OCI-LY7 (cell line): ENCODE measurements around the gene EYA2. TPM values are rescaled to one million over a fixed set of nuclear protein-coding genes. Genes with fewer than 3 reads are reported as not detected.

Experiments used
- BruUV-seq: library from RNA; stranded (reverse); fragments of 400-500 nt; replicated peaks from 2 replicates; lab custom pipeline; 2021; lab: Mats Ljungman, UMichigan
- CTCF ChIA-PET: fragments of 300-600 bp; sonication (Branson Sonifier 250); formaldehyde crosslinking; loops from one replicate; lab custom pipeline; 2022; ENCODE audit warnings: antibody characterized with exemption; ENCODE audit not compliant: unreplicated experiment; lab: Charles Lee
- POLR2A ChIA-PET: fragments of 300-600 bp; sonication (Branson Sonifier 250); formaldehyde crosslinking; loops from one replicate; lab custom pipeline; 2022; ENCODE audit warnings: antibody characterized with exemption; lab: Charles Lee
- DNase-seq: peaks from one replicate; pipeline ENCODE4 v3.0.0-alpha.2; 2015; ENCODE audit warnings: low spot score
- H2AFZ ChIP-seq: fragments of 200-600 bp; sonication (generic), shearing (Covaris generic); 2 replicates; pipeline ENCODE4 v1.6.1; 2014; ENCODE audit warnings: mild to moderate bottlenecking, antibody characterized with exemption, low read length, moderate library complexity
- H3K27ac ChIP-seq: fragments of 200-600 bp; sonication (generic); 2 replicates; pipeline ENCODE4 v1.5.1; 2014; ENCODE audit warnings: mixed run types, low read depth, mild to moderate bottlenecking, moderate library complexity, low read length, inconsistent platforms; ENCODE audit not compliant: poor library complexity, severe bottlenecking
- H3K36me3 ChIP-seq: fragments of 200-600 bp; sonication (generic); 2 replicates; pipeline ENCODE4 v1.6.1; 2014; ENCODE audit warnings: mild to moderate bottlenecking, antibody characterized with exemption, low read length, moderate library complexity, mixed read lengths; ENCODE audit not compliant: insufficient read depth
- H3K4me1 ChIP-seq: fragments of 200-600 bp; sonication (generic); 2 replicates; pipeline ENCODE4 v1.5.1; 2014; ENCODE audit warnings: mild to moderate bottlenecking, low read length; ENCODE audit not compliant: insufficient read depth, poor library complexity, severe bottlenecking
- H3K4me2 ChIP-seq: fragments of 200-600 bp; sonication (generic); 2 replicates; pipeline ENCODE4 v1.6.1; 2014; ENCODE audit warnings: mild to moderate bottlenecking, low read length
- H3K4me3 ChIP-seq: fragments of 200-600 bp; sonication (generic); 2 replicates; pipeline ENCODE4 v1.5.1; 2014; ENCODE audit warnings: mild to moderate bottlenecking, low read depth, low read length; ENCODE audit not compliant: poor library complexity, severe bottlenecking
- H3K79me2 ChIP-seq: fragments of 200-600 bp; sonication (generic); 2 replicates; pipeline ENCODE4 v1.6.1; 2016; ENCODE audit warnings: low read depth, mild to moderate bottlenecking, low read length, moderate library complexity, mixed read lengths; ENCODE audit not compliant: insufficient read depth
- H3K9me2 ChIP-seq: fragments of 200-600 bp; sonication (generic); 2 replicates; pipeline ENCODE4 v1.6.1; 2016; ENCODE audit warnings: mild to moderate bottlenecking, low read length, mixed read lengths; ENCODE audit not compliant: insufficient read depth
- H3K9me3 ChIP-seq: fragments of 200-600 bp; sonication (generic); 2 replicates; pipeline ENCODE4 v1.6.1; 2014; ENCODE audit warnings: mild to moderate bottlenecking, mixed run types, low read length, mixed read lengths
- H4K20me1 ChIP-seq: fragments of 200-600 bp; sonication (generic); 2 replicates; pipeline ENCODE4 v1.6.1; 2014; ENCODE audit warnings: mild to moderate bottlenecking, antibody characterized with exemption, low read length, moderate library complexity, mixed read lengths; ENCODE audit not compliant: insufficient read depth
- EZH2phosphoT487 ChIP-seq: fragments of 200-600 bp; sonication (generic); IDR thresholded peaks from 2 replicates; pipeline ENCODE4 v1.6.1; 2018; ENCODE audit warnings: low read depth, borderline replicate concordance, mild to moderate bottlenecking, mixed run types, antibody characterized with exemption, low read length, moderate library complexity, mixed read lengths
- intact Hi-C: fragments of 100-400 bp; cut with micrococcal nuclease; formaldehyde crosslinking; loops from one replicate; pipeline ENCODE4 v1.10.0; 2022; ENCODE audit not compliant: unreplicated experiment
- total RNA-seq, 2 experiments: library from RNA; depleted of rRNA in 1 of 2; stranded (reverse); fragments of >200 nt in 1 of 2; shearing (Covaris generic) in 1 of 2; gene quantifications; 2 replicates each; pipeline ENCODE4 v1.2.3, GENCODE V29; 2014 to 2022
- TF ChIP-seq, protein P1 (sequence below): fragments of 200-600 bp; sonication (generic); conservative IDR thresholded peaks from 2 replicates; pipeline ENCODE4 v1.5.1; 2014; ENCODE audit warnings: mild to moderate bottlenecking, antibody characterized with exemption, low read length, moderate library complexity, mixed read lengths

Gene EYA2
- total RNA-seq, 2 experiments from 2014 or later, result not detected

DNA sequence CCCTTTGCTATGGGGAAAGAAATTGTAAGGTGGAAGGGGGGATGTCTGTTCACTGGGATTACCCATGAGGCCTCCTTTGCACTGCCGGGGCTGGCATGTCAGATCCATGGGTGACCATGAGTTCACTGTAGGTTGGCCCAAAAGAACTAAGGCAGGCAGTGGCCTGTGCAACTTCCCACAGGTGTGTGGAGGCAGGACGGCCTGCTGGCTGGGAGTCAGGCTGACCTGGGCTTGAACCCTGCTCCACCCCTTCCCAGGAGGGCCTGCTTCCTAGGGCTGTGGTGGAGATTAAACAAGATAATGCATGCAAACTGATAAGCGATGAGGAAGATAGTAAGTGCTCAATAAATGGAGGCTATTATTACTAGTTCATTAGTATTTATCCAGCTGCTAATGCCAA is 163.0 kb downstream of the EYA2 start:
- H3K79me2 ChIP-seq, result no peaks in the 10 kb centered on the region
- H3K9me2 ChIP-seq, result no peaks in the 10 kb centered on the region
- no TSS peak for BruUV-seq

DNA sequence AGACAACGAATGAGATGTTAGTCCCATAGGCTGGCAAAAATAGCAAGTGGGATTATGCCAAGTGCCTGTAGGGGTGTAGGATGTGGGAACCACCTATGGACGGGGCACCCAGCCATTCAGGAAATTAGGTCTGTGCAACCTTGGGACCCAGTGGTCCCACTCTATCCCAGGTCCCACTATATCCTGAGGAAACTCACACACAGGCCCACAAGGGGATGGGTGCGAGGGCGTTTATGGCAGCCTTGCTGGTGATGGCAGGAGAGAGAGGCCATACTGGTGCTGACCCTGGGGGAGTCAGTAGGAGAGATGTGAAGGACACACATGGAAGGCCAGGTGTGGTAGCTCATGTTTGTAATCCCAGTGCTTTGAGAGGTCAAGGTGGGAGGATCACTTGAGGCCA is 163.6 kb downstream of the EYA2 start:
- Histone ChIP-seq H2AFZ (no peak overlapping the region), H3K36me3 (no peaks in the 10 kb centered on the region), H4K20me1 (no peaks in the 10 kb centered on the region), H3K27ac (no peak overlapping the region), H3K79me2 (no peaks in the 10 kb centered on the region), H3K4me2 (no peak overlapping the region), H3K9me3 (no peaks in the 10 kb centered on the region), H3K9me2 (no peaks in the 10 kb centered on the region), H3K4me1 (no peaks in the 10 kb centered on the region), H3K4me3 (no peak overlapping the region)
- no TSS peak for BruUV-seq
- ChIA-PET CTCF (no interaction called here), POLR2A (no interaction called here)
- no peak for TF ChIP-seq EZH2phosphoT487
- TF ChIP-seq, protein P1, sequence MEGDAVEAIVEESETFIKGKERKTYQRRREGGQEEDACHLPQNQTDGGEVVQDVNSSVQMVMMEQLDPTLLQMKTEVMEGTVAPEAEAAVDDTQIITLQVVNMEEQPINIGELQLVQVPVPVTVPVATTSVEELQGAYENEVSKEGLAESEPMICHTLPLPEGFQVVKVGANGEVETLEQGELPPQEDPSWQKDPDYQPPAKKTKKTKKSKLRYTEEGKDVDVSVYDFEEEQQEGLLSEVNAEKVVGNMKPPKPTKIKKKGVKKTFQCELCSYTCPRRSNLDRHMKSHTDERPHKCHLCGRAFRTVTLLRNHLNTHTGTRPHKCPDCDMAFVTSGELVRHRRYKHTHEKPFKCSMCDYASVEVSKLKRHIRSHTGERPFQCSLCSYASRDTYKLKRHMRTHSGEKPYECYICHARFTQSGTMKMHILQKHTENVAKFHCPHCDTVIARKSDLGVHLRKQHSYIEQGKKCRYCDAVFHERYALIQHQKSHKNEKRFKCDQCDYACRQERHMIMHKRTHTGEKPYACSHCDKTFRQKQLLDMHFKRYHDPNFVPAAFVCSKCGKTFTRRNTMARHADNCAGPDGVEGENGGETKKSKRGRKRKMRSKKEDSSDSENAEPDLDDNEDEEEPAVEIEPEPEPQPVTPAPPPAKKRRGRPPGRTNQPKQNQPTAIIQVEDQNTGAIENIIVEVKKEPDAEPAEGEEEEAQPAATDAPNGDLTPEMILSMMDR, result no peak
- DNase-seq, result no peak
- intact Hi-C loops, result no loop called here

More for the DNA sequence above, 163.0 kb downstream of the EYA2 start:
- Histone ChIP-seq H4K20me1 (no peaks in the 10 kb centered on the region), H3K27ac (no peak overlapping the region), H3K4me3 (no peak overlapping the region), H2AFZ (no peak overlapping the region), H3K9me3 (no peaks in the 10 kb centered on the region), H3K4me2 (no peak overlapping the region), H3K36me3 (no peaks in the 10 kb centered on the region), H3K4me1 (no peaks in the 10 kb centered on the region)
- TF ChIP-seq, protein P1, result no peak
- no peak for TF ChIP-seq EZH2phosphoT487
- POLR2A ChIA-PET, result no interaction called here
- CTCF ChIA-PET, result no interaction called here
- intact Hi-C loops, result no loop called here
- no peak for DNase-seq

DNA sequence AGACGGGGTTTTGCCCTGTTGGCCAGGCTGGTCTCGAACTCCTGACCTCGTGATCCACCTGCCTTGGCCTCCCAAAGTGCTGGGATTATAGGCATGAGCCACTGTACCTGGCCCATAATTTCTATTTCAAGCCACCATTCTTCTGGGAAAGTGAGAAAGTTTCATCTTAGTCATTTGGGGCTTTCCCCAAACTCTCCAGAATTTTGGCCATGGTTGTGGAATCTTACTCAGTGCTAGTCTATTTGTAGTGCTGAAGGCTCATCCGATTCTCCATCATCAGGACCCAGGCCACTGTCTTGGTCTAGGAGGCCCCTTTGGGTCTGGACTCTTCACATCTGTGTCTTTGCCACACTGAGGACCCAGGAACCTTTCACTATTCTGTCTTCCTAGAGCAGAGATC is 164.9 kb downstream of the EYA2 start:
- H3K4me2 ChIP-seq, result no peak overlapping the region
- TF ChIP-seq EZH2phosphoT487, result no peak
- TF ChIP-seq, protein P1, result no peak
- POLR2A ChIA-PET, result no interaction called here

More for the DNA sequence above, 164.9 kb downstream of the EYA2 start:
- CTCF ChIA-PET, result no interaction called here
- intact Hi-C loops, result no loop called here
- Histone ChIP-seq H3K27ac (no peak overlapping the region), H3K9me3 (no peaks in the 10 kb centered on the region), H3K4me3 (no peak overlapping the region), H3K4me1 (no peaks in the 10 kb centered on the region), H3K79me2 (no peaks in the 10 kb centered on the region), H3K9me2 (no peaks in the 10 kb centered on the region), H4K20me1 (no peaks in the 10 kb centered on the region), H3K36me3 (no peaks in the 10 kb centered on the region), H2AFZ (no peak overlapping the region)
- no peak for DNase-seq
- no TSS peak for BruUV-seq
